ENCODE measurements around the gene SORBS1.

Gene SORBS1

DNA sequence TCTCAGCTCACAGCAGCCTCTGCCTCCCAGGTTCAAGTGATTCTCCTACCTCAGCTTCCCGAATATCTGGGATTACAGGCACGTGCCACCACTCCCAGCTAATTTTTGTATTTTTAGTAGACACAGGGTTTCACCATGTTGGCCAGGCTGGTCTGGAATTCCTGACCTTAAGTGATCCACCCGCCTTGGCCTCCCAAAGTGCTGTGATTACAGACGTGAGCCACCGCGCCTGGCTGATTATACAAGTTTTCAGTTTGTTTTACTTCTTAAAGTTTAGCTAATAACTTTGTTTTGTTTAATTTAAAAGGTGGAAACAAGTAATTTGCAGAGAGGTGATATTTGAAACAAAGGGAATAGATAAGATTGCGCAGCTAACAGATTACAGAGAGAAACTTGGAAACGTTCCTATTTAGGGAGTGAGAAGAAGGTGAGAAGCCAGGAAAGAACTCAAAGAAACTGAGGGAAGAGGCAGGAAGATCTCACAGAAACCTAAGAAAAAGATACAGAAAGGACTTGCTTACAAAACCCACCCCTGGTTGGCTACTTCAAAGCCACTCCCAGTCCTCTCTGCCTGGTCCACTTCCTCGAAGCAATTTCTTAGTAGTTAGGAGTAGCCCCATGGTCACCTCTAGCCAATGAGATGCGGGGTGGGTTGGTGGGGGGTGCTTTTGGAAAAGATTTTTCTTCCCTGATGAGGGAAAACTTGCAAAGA is 255.4 kb downstream of the SORBS1 start:
- in situ Hi-C loops (cut with HindIII; ENCODE audit: low sequenced_read_pairs), result no loop called here

DNA sequence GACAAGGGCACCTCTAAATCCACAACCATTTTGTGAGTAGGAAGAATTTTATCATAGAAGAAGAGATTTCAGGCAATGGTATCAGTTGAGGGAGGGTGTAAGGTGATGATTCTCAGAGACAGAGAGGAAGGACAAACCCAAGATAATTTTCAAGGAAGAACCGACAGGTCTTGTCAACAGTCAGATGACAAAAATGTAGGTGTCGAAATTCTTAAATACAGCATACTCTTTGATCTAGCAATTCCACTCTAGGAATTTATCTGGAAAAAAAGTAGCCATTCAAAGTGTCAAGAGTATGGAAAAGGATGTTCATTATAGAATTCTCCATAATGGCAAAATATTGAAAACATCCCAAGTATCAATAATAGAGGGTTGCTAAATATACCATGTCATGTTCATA is 256.2 kb downstream of the SORBS1 start:
- in situ Hi-C loops (cut with HindIII; ENCODE audit: low sequenced_read_pairs), result loop anchor here (5.0 kb wide), 1 partner anchor 47 kb away; no protein-coding TSS in a partner anchor

DNA sequence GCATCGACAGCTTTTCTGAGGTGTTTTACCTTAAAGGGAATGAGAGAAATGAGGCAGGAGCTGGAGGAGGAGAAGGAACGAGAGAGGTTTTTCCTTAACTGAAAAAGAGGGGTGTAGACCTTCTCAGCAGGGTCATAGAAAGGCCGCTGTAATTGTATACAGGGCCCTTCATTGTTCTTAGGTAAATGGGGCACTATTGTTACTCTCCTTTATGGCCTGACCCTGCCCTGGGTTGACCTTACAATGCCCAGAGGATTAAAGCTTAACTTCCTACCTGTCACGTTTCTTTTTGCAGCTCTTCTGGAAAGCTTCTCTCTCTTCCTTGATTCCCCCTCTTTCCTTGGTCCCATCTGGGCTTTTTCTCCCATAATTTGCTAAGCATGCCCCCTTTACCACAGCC is 256.7 kb downstream of the SORBS1 start:
- in situ Hi-C loops (cut with HindIII; ENCODE audit: low sequenced_read_pairs), result loop anchor here (5.0 kb wide), 1 partner anchor 48 kb away; no protein-coding TSS in a partner anchor

DNA sequence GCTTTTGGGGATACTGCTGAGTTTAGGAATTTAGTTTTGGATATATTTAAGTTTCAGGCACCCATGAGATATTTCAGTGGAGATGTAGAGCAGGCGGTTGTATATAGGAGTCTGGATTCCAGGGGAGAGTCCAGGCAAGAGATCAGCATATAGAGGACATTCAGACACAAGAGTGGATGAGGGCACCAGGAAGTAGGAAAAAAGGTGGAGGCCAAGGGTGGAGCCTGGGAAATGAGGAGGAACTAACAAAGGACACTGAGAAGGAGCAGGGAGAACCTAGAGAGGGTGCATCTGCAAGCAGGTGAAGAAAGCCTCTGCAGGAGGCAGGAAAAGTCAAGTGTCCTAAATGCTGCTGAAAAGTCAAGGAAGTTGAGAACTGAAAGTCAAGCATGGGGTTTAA is 257.2 kb downstream of the SORBS1 start:
- in situ Hi-C loops (cut with HindIII; ENCODE audit: low sequenced_read_pairs), result loop anchor here (5.0 kb wide), 1 partner anchor 48 kb away; no protein-coding TSS in a partner anchor

DNA sequence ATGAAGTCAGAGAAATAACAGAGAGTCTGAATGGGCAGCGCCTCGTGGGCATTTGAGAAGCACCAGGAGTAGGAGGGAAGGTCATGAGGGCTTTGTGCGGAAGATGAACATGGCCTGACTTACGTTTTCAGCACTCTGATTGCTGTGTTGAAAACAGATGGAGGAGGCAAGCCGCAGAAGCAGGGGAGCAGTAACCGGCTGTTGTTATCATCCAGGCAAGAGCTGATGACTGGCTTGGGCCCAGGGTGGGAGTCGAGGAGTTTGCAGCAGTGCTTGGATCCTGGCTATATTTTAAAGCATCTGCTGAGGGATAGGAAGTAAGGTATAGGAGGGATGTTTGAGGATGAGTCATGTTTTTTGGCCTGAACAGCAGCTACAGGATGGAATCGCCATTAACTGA is 257.6 kb downstream of the SORBS1 start:
- in situ Hi-C loops (cut with HindIII; ENCODE audit: low sequenced_read_pairs), result loop anchor here (5.0 kb wide), 1 partner anchor 49 kb away; no protein-coding TSS in a partner anchor

DNA sequence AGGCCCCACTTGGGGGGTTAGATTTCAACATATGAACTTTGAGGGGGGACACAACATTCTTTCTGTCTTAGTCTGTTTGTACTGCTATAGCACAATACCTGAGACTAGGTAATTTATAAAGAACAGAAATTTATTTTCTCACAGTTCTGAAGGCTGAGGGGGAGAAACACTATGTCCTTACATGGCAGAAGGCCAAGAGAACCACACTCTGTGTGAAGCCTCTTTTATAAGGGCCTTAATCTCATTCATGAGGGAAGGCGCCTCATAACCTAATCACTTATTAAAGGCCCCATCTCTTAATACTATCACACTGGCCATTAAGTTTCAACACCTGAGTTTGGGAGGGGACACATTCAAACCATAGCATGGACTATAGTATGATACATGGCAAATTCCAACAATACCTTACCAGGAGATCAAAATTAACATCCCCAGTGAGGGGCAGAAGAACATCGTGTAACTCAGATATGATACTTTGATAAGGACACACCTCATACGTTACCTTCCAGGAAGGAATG is 261.1 kb downstream of the SORBS1 start:
- in situ Hi-C loops (cut with HindIII; ENCODE audit: low sequenced_read_pairs), result loop anchor here (5.0 kb wide), 1 partner anchor 52 kb away; no protein-coding TSS in a partner anchor

DNA sequence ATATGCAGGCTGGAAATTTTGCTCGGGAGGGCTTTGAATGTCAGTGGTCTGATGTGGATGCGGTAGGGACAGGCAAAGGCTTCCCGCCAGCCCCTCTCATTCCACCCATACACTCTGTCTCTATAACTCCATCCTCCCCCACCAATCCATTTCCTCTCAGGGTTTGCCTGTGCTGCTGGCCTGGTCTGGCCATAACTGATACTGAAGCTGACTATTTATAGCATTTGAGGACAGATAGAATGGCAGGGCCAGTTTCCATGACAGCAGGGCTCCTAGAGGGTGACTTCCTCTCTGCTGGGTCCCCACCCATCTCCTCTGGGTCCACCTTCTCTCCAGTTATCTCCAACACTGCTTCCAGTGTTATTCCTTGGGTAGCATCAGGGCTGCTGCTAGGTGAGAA is 263.8 kb downstream of the SORBS1 start:
- in situ Hi-C loops (cut with HindIII; ENCODE audit: low sequenced_read_pairs), result no loop called here

DNA sequence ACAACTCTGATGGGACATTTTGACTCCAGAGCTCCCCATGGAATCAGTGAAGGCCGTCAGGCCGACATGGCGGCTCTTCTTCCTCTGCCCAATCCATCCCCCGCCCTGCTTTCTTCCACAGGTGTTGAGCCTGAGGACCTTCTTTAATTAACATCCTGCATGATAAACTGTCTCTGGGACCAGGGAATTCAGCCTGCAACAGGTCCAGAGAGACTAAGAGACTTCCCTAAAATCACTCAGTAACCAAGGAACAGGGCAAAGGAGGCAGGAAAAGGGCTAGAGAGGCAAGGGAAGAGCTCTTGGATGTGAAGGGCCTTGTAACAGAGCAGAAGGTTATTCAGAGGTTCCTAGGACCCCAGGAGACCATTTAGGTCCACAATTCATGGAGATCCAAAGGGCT is 264.4 kb downstream of the SORBS1 start:
- in situ Hi-C loops (cut with HindIII; ENCODE audit: low sequenced_read_pairs), result no loop called here

DNA sequence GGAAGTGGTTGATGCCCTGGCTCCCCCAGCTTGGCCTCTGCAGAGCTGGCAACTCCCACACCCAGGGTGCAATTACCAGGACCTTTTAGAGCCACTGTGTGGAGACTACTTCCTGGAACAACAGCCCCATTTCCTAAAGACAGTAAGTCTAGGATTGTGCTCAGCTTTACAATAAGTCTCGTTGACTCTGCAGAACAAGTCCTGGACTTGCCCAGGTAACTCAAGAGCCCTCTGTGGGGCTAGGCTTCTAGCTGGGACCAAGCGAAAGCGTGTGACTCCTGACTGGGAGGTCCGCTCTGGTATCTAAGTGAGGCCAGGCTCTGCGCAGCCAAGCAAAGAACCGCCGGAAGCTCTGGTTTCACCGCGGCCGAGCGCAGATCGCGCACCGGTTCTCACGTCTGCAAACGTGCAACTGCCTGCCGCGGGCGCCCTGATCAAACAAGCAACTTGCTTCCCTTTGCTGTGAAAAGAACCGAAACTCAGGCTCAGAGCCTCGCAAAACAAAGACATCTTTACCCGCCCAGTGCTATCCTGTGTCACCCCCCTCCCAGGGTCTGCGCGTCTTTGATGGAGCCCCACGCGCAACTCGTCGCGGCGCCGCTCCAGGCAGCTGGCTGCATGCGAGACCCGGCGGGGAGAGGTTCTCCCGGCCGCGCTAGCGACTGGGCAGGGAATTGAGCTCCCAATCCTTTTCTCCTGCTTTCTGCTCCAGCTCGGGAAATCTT is 266.0 kb downstream of the SORBS1 start:
- in situ Hi-C loops (cut with HindIII; ENCODE audit: low sequenced_read_pairs), result no loop called here

DNA sequence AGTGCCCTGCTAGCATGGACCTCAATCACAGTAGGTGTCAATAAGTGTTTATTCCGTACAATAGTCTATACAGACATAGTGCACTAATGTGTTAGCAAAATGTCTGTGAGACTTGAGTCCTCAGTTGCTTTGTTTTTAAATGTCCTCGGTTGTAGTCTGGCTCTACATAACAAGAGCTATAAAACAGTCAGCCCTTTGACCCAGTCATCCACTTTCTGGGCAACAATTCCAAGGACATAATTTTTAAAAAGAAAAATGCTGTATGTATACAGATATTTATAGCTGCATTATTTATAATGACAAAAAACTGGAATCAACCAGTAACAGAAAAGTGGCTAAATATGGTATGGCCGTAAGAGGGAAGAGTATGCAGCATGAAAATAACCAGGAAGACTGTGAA is 267.5 kb downstream of the SORBS1 start:
- in situ Hi-C loops (cut with HindIII; ENCODE audit: low sequenced_read_pairs), result no loop called here

DNA sequence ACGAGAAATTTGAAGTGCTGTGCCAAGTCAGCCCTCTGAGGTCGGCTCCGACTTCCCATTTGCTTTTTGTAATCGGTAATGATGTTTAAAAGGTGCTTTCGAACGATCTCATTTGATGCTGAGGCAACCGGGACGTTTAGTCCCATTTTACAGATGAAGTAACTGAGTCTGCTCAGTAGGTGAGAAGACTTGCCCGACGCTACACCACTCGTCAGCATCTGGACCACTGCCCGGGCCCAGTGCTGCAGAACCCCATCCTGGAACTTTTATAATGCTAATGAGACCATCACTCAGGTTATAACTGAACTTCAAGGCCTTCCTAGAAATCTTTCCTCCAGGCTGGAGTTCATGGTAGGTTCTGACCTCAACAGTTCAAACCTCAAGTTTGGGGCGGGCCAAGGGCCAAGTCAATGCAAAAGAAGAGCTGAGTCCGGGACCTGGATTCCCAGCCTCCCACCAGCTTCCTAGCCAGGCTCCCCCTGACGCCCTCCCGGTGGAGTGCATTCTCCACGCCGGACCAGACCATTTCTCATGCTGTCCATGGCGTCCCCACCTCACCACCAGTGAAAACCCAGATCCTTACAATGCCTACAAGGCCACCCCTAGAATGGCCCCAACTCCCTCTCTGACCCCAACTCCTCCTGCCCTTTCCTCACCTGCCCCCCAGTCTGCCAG is 269.7 kb downstream of the SORBS1 start:
- in situ Hi-C loops (cut with HindIII; ENCODE audit: low sequenced_read_pairs), result no loop called here

DNA sequence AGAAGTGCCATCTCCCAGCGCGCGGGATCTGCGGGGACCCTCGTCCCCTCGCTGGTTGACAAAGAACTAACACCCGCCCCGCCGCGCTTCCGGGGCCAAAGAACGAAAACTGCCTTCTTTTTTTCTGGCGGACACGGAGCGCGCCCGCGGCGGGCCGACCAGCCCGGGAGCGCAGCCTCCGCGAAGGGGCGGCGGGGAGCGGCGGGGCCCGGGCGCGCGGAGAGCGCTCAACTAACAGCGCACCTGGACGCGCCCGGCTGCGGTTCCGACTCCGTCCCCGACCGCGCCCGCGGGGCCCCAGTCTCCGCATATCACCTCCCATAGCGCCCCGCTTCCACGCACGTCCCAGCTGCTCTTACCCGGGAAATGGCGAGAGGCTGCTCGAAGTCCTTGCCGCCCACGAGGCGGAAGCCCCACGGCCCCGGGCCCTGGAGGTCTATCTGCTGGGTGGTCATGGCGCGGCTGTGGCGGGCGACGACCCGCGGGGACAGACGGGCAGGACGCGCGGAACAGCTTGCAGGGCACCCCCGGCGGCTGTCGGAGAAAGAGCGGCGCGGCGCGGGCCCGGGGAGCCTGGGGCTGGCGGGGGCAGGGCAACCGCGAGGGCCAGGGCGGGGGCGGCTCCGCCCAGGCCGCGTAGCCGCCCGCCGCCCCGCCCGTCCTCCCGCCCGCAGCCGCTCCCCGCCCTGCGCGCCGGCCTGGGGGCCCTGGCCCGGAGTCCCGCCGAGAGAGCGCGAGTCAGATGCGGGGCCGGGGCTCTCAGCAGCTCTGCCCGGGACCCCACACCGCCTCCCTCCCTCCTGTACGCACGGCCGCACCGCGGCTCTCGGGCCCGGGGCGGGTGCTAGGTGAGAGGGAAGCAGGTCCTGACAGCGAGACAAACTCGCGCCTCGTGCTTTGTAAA is 270.5 kb downstream of the SORBS1 start, which contains the start of gene PDLIM1:
PDLIM1 (minus strand) TSS at position 543 of the 904 bp plus-strand sequence; CDS start at position 455, 88 bp downstream.
- in situ Hi-C loops (cut with HindIII; ENCODE audit: low sequenced_read_pairs), result no loop called here

DNA sequence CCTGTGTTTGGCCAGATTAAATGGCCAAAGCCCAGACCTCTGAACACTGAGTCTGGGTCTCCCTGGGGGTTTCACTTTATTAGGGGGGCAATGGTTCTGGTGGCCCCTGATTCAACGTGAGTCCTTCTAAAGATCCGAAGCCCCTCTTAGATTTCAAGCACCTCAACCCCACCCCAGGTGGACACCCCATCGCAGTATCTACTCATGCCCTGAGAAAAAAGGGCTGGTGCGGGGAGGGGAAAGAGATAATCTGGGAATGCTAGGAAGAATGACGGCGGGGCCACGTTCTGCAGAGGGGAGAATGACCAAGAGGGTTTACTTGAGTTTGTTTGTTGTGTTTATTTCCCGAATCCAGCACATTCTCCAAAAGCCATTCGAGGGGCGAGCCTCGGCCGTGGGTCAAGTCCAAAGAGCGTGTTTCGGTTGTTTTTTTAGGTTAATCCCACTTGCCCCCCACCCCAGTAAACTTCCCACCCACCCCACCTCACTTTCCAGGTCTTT is 271.2 kb downstream of the SORBS1 start:
- in situ Hi-C loops (cut with HindIII; ENCODE audit: low sequenced_read_pairs), result no loop called here

DNA sequence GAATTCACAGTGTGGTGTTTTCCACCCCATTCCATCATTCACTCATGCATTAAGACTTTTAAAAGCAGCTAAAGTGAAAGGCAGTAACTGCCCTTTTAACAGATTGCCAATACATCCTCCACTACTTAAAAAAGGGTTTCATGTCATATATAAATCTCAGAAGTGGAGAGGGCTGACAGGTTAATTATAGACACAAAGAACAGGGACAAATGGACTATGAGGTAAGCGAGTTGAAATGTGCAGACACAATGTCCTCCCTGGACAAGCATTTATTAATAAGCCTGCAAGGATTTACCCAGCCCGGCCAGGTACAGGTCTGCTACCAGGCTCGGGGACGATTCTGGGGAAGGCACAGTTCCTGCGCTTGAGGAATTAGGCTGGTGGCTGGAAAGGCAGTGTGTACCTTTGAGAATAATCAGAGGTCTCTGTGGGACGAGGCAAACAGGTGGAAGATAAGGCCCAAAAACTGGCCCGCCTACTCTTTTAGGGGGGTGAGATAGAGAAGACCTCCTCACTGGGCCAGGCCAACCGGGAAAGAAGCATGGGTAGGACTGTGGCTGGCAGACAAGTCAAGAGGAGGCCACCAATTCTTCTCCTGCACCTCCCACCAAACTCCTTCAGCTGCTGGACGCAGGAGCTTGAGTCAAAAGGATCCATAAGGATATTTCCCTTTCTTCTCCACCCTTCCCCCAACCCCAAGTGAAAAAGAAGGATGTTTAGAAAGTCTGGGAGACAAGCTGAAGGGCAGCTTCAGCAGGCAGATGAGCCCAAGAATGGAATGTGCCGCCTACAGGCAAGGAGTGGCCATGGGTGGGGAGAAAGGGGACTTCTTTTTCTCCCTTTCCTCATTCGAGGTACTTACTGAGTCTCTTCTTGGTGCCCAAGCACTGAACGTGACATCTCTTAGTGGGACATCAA is 271.9 kb downstream of the SORBS1 start:
- in situ Hi-C loops (cut with HindIII; ENCODE audit: low sequenced_read_pairs), result no loop called here

DNA sequence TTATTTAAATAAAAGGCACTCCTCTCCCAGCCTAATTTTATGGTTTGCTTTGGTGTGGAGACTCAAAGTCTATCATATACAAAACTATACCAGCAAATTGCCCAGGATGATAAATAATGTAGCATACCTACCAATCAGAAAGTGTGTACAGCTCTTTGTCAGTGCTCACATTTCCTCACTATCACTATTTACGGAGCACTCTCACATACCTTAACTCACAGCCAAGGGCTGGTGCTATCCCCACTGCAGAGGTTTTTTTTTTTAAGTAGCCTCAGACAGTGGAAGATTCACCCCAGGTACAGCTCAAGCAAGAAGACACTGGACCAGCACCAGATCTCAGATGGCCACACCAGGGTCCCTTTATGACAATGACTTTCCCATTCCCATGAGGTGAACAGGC is 272.9 kb downstream of the SORBS1 start:
- in situ Hi-C loops (cut with HindIII; ENCODE audit: low sequenced_read_pairs), result no loop called here

DNA sequence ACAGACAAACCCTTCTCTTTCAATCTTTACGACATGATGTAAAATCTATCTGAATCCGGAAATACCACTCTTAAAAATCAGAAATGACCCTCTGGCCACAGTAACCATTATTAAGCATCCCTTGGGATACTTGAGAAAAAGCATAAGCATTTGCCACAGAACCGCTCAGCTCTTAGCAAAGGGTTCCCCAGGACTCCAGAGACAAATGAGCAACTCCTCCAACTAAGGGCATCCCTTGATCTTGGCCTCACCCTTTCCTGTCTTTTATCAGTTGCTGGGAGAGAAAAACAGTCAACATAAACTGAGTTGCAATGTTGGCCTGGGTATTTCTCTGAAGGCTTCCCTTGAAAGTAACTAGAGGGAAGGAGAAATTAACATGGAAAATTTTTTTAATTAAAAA is 273.9 kb downstream of the SORBS1 start:
- in situ Hi-C loops (cut with HindIII; ENCODE audit: low sequenced_read_pairs), result no loop called here

DNA sequence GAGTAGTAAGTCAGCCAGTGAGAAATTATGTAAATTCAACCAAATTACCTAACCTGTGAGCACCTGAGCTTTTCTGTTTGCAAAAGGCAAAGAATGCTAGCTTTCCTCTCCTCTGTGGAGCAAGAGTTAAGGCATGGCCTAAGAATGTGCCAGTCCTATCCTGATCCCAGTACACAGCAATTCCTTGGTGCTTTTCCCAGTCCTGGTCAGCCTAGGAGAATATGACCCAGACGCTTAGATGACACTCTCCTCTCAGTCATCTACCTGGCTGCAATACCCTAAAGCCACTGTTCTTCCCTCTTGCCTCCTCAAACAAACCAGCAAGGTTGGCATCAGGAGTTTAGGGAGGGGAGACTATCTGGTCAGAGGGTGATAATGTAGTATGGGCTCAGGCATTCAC is 274.5 kb downstream of the SORBS1 start:
- in situ Hi-C loops (cut with HindIII; ENCODE audit: low sequenced_read_pairs), result no loop called here

DNA sequence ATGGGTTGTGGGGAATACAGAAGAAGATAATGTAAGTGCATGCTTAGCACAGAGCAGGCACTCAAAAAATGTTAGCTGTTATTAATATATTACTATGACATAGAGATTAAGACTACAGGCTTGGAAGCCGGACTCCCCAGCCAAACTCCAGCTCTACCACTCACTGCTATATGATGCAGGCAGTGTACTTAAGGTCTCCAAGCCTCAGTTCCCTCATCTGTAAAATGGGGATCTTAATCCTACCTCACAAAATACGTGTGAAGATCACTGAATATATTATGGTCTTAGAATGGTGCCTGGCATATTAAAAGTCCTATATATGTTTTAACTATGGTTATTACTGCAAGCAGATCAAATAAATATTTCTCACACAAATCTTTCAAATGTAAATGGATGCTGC is 275.6 kb downstream of the SORBS1 start:
- in situ Hi-C loops (cut with HindIII; ENCODE audit: low sequenced_read_pairs), result no loop called here

DNA sequence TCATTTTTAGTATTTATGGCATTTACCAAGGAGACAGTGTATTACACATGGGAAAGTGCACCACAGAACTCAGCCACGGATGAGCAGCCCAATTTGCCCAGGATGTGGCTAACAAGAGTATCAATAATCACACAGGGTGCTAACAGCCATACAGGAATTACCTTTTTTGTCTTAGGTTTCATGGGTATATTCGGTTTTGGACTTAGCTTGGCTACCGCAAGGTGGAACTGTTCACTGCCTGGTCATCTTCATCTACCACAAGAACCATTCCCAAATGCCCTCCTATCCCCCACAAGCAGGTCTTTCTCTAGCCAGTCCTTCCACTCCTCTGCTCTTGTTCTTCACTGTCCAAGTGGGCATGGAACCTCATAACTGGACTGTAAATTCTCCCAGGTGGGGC is 276.4 kb downstream of the SORBS1 start:
- in situ Hi-C loops (cut with HindIII; ENCODE audit: low sequenced_read_pairs), result no loop called here
